Inferior parietal cortex (tissue), 1 donor: ENCODE results near the gene CHN2.

Experiments
- DNase-seq: peaks from one replicate; pipeline ENCODE4 v3.0.0-alpha.2; 2016; ENCODE audit errors: extremely low spot score

The CHN2 gene

DNA sequence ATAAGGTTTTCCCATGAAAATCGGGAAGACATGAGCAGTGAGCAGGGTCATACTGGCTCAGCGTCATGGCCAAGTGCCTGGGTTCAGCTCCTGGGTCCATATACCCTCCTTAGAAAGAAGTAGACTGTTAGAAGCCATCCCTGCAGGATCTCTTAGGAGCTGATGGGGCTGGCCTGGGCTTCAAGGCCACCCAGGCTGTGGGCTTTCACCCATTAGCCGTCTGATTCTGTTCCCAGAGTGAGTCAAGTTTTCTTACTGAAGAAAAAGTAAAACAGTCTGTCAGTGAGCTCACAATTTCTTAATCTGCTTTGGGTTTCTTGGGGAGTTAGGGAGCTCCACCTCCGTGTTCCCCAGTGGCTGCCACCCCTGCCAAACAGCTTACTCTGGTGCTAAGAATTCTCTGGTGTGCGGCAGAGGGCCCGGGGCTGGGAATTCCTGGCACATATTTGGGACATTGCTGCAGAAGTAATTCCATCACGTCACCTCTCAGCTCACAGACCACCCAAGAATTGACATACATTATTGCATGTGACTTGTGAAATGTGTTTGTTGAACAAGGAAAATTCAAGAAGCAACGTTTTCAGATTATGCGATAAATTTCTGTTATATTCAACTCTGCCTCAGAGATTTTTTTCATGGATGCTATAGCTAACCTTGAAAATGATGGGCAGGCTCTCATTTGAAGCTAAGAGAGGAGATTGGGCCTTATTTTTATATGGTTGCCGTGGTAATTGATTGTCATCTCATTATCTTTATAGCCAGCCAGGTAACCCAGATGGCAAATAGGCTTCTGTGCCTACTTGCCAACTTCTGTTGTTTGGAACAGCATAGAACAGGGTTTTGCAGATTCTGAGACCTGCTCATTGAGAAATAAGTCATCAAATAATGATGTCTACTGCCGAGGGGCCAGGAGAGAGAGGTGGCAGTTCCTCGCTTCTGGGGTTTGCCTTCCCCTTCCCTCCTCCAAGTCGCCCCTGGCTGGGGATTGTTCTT is 166.4 kb downstream of the CHN2 start:
- no peak for DNase-seq

GRCh38 chr7:29362380-29362779 is 167.8 kb downstream of the CHN2 start:
- no peak for DNase-seq

GRCh38 chr7:29363636-29364425 is 169.3 kb downstream of the CHN2 start:
- no peak for DNase-seq

DNA sequence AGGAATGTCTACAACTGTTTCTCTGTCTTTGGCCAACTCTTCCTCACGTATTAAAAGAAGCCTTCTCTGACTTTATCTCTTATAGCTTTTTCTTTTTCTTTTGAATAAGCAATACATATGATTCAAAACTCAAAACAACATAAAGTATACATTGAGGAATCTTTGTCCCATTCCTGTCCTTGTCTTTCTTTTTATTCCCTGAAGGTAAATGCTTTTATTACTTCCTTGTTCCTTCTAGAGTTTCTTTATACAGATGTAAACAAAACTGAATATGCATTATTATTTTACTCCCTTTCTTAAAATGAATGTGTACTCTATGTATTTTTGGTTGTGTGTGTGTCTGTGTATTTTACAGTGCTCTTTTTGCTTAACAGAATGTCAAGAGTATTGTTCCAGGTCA is 170.1 kb downstream of the CHN2 start:
- DNase-seq: no peak

- DNase-seq: no peak
Measured at GRCh38 chr7:29365423-29365822, 170.8 kb downstream of the CHN2 start.

GRCh38 chr7:29367784-29368183 is 173.2 kb downstream of the CHN2 start:
- no peak for DNase-seq

GRCh38 chr7:29369909-29370488 is 175.4 kb downstream of the CHN2 start:
- DNase-seq: no peak

DNA sequence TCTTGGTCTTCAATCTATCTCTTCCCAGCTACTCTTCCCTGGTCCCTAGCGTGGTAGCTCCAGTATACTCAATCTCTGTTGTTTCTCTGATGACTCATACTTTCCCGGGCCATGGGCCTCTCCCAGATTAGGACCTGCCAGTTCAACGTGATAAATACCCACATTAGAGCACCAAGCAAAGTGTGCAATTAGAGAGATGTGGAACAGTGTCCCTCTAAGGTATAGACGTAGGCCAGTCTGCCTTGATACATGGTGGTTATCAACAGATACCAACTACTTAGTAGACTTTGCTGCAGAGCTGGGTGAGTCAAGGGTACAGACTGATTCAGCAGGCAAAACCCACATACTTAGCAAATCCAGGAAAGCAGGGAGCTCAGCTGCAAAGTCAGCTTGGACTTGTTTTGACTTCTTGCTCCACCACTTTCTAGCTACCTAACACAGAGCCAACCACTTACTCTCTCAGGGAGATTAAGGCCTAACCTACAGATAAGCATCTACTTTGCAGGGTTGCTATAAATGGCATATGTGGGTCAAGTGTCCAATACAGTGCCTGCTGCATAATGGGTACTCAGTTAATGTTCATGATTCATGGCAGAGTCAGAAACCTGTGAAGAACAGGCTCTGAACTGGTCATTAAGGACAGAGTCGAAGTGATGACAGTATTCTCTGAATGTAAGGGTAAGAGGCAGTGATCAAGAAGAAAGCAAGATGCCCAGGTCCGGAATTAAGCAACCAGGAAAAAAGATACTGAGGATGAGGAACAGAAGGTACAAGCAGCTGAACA is 176.1 kb downstream of the CHN2 start:
- no peak for DNase-seq

DNA sequence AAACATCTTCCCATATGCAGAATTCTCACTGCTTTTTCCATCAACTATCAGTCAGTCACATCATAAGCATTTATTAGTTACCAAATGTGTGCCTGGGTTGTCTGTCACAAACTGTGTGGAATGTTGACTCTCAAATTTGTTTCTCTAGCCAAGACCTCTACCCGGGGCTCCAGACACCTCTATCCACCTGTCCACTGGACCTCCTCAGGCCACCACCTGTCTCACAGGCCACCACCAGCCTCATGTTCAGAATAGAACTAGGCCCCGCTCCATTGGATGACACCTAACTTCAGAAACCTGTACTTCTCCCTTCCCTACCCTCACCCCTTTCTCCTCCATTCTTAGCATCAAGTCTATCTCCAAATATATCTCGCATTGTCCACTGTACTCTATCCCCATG is 176.9 kb downstream of the CHN2 start:
- no peak for DNase-seq

DNA sequence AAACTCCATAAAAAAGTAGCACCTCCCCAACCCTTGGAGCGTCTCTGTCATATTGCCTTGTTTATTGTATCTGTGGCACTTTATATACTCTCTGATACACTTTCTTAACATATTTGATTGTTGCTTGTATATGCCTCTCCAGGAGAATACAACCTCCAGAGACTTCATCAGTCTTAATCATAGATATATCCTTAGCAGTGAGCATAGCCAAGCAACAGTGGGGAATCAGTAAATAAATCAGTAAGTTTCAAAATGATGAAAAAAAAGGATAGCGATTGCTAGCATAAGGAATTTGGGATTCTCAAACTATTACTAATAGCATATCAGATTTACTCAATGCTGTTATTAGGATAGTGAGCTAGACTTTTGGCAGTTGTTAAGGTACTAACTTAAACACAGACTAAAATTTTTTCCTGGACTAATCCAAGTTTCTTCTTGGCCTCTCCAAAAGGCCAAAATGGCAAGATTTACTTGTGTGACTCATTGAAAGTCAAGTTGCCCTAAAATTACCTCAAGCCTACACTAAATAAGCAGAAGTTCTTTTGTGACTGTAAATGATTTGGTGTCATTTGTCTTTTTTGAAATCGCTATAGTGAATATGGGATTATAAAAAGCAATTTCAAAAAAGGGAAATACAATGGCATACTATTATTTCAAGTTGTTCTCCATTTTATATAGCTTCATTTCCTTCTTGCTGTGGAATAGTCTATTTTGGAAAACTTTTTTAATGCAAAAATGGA is 177.9 kb downstream of the CHN2 start:
- DNase-seq: no peak

DNA sequence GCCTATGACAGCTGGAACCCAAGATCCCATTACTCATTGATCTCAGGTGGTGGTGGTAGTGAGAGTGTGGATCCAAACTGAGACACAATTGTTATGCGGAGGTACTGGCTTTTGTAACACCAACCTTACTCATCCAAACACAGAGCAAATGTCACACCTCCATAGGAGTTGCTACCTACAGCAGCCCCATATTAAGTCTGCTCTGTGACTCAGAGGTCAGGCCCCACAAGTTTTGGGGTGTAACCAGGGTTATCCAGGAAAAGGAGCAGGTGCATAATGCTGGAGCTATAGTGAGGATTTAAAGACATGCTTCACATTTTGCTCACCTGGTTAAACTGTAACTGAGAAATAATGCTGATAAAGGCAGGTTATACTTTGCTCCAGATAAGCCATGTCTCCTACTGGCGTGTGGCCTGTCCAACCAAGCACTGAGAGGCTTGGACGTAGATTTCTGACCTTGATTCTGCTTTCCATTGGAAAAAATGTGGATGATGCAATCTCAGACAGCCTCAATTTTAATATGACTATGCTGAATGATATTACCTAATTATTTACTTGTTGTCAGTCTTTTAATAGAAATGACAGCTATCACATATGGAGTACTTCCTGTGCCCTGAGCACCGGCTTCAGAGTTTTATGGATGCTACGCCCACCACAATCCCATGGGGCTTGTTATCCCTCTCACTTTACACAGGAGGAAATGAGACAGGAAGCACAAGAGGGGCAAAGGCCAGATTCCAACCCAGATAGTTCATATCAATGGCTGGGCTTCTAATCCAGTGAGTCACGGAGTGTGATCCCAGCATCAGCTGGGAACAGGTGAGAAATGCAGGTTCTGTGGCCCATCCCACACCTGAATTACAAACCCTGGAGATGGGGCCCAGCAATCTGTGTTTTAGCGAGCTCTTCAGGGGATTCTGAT is 181.3 kb downstream of the CHN2 start:
- no peak for DNase-seq

DNA sequence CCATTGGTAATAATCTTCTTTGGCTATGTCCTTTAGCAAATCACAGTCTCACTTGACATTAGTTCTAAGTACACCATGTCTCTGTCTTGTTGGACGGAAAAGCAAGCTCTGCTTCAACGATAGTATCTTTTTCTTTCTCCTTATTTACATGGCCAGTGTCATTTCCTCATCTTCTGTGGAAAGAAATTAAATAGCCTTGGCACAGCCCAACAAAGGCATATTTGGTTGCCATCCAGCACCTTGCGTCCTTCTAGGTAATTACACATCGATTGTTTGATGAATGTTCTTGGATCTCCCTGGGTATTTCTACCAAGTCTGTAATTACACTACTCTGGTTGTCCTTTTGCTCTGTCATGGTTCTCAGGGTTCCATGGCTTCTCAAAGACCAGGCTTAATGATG is 183.1 kb downstream of the CHN2 start:
- no peak for DNase-seq

DNA sequence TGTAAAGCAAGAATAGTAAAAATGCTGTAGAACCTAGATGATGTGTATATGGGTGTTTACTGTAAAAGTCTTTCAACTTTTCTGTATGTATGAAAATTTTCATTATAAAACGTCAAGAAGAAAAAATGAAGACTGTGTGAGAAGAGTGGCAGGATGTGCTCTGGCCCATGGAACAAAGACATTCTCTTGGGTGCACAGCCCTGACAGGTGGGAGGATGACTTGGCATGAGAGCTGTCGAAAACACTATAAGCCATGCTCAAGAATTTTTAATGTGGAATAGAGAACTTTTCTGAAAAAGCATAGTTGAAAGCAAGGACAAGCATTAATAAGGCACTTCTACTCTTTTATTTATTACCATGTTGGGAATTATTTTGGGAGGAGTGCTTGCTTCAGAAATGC is 185.0 kb downstream of the CHN2 start:
- DNase-seq: no peak

- no peak for DNase-seq
Measured at GRCh38 chr7:29381206-29382094, 186.9 kb downstream of the CHN2 start.

- no peak for DNase-seq
Measured at GRCh38 chr7:29384277-29384676, 189.7 kb downstream of the CHN2 start.

GRCh38 chr7:29385214-29385814 is 190.7 kb downstream of the CHN2 start:
- no peak for DNase-seq

DNA sequence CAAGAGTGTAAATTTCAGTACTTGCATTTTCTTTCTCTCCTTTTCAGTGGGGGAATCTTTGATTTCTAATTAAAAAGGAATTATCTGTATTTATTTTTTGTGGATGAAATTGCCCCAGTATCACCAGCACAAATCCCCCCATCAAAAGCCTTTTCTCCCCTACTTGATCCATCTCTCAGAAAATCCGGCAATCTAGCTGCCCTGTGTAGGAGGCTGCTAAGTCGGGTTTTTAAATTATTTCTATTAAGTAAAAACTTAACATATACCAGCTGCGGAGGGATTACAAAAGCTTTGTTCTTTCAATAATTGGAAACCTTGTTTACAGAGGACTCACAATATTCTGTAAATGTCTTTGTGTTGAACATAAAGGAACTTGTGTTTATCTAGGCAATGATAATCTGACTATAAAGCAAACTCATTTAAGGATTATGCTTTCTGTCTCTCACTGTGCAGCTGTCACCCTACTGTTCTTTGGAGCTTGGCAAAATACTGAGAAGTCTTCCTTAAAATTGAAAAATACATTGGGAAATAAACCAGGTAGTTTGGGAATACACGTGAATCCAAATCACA is 191.7 kb downstream of the CHN2 start:
- no peak for DNase-seq

- DNase-seq: no peak
Measured at GRCh38 chr7:29391262-29391661, 196.7 kb downstream of the CHN2 start.
